Fibroblast of mammary gland (primary cell): ENCODE data around the gene ZDHHC14.

Experiments used
- DNase-seq: peaks from one replicate; pipeline ENCODE4 v3.0.0-alpha.2; 2010; ENCODE audit warnings: low read depth
- H3K4me3 ChIP-seq: 2 replicates; pipeline ENCODE4 v1.5.1; 2011; ENCODE audit warnings: low read depth, mild to moderate bottlenecking, low read length, moderate library complexity; ENCODE audit not compliant: control insufficient read depth
- CTCF ChIP-seq: conservative IDR thresholded peaks from 2 replicates; pipeline ENCODE4 v1.5.1; 2011; ENCODE audit warnings: low read depth, low read length, inconsistent platforms; ENCODE audit not compliant: control insufficient read depth, insufficient read depth

The ZDHHC14 gene

GRCh38 chr6:157640746-157641451 is 259.9 kb downstream of the ZDHHC14 start:
- no peak for DNase-seq
- no peak overlapping the region for H3K4me3 ChIP-seq
- TF ChIP-seq CTCF: no peak

- H3K4me3 ChIP-seq: no peak overlapping the region
- no peak for DNase-seq
- no peak for TF ChIP-seq CTCF
These were observed 260.8 kb downstream of the ZDHHC14 start for GRCh38 chr6:157641837-157642236.

DNA sequence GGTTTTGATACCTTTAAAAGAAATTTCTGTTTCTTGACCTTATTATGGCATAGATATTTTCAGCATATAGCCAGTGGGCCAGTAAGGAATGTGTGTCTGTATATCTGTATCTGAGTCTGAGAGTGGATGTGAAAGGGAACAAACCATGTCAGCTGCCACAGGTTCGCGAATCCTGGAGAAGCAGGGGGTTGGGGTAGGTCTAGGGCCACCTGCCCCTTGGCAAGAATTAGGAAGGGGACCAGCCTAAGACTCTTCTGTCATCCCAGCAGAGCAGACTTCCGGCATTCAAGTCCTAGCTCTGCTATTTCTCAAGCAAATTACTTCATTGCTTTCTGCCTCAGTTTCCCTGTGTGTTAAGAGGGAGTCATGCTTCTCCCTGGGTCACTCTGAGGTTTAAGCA is 261.7 kb downstream of the ZDHHC14 start:
- DNase-seq: no peak
- H3K4me3 ChIP-seq: no peak overlapping the region
- no peak for TF ChIP-seq CTCF

GRCh38 chr6:157644043-157644810 is 263.2 kb downstream of the ZDHHC14 start:
- no peak overlapping the region for H3K4me3 ChIP-seq
- TF ChIP-seq CTCF: peak; percentile 19
- DNase-seq: no peak

DNA sequence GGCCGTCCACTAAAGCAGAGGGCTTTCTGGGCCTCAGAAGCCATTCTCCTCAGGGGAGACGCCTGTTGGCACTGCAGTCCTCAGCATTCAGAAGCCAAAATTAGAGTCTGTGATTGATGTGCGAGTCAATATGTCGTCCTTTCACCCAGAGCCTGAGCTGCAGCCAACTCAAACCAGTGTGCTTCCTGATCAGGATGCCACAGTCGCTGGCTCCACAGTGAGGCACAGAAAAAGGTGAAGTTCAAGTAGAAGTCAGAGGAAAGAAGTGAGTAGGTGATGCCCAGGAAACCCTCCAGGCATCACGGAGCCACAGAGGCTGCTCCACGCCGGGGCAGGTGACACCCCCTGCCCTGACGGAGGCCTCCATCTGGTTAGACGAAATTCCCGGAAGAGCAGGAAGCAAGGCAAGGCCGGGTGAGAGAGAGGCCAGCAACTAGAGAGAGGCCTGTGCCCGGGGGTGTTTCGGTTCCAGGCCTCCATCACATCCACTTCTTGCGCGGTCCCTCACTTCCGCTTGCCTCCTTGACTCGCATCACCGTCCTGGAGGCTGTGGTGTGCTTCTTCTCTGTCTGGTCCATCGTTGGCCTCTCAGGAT is 264.3 kb downstream of the ZDHHC14 start:
- no peak overlapping the region for H3K4me3 ChIP-seq
- TF ChIP-seq CTCF: no peak
- DNase-seq: no peak

DNA sequence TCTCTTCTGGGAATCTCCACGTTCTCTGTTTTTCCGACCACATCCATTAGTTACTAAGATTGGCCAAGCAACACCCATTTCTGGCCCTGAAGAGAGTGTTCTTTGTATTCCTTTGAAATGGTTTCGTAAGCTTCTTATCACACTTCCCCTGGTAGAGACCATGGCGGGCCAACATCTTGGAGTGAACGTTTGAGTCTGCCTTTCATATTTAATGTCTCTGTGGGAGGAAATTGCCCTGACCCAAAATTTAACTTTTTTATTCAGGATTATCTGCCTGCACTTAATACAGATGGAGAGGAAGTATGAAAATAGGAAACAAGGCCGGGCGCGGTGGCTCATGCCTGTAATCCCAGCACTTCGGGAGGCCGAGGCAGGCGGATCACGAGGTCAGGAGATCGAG is 265.0 kb downstream of the ZDHHC14 start:
- TF ChIP-seq CTCF: no peak
- DNase-seq: no peak
- no peak overlapping the region for H3K4me3 ChIP-seq
